ENCODE results near the gene NOX4.

DNA sequence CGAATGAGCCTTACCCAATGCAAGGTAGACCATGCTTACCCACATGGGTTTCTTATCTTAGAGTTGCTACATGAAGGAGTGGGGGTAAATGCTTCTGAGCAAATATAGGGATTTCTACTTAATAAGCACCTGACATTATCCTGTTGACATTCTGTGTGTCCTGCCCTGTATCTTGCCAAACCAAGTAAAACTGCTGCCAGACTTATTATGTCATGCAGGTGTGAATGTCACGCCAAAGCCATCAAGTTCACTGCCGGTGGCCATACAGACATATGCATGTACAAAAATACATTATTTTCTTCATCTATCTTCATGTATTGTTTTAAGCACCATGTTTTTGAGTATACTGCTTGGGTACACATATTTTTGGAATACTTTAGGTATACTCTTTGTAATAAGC lies 70.2 kb downstream of the NOX4 start:
- TF ChIP-seq POLR2AphosphoS5 (IDR thresholded peaks at IDR 0.05; ENCODE audit: low read depth, low read length) (no peak), CBX5 (IDR thresholded peaks at IDR 0.05; ENCODE audit: low read depth, low read length) (no peak), RFX5 (IDR thresholded peaks at IDR 0.05; ENCODE audit: borderline replicate concordance, low read depth, low read length) (no peak)
- TF ChIP-seq, protein P1, sequence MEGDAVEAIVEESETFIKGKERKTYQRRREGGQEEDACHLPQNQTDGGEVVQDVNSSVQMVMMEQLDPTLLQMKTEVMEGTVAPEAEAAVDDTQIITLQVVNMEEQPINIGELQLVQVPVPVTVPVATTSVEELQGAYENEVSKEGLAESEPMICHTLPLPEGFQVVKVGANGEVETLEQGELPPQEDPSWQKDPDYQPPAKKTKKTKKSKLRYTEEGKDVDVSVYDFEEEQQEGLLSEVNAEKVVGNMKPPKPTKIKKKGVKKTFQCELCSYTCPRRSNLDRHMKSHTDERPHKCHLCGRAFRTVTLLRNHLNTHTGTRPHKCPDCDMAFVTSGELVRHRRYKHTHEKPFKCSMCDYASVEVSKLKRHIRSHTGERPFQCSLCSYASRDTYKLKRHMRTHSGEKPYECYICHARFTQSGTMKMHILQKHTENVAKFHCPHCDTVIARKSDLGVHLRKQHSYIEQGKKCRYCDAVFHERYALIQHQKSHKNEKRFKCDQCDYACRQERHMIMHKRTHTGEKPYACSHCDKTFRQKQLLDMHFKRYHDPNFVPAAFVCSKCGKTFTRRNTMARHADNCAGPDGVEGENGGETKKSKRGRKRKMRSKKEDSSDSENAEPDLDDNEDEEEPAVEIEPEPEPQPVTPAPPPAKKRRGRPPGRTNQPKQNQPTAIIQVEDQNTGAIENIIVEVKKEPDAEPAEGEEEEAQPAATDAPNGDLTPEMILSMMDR (IDR thresholded peaks at IDR 0.05; ENCODE audit: control extremely low read depth in 1 of 3, insufficient read depth in 1 of 3, low read depth in 1 of 3, low read length in 3 of 3) = no peak

Measured in H1 (cell line).